GM12801 (cell line): ENCODE measurements around the gene NXF3.

Experiments
- TF ChIP-seq, protein P1 (sequence below): IDR thresholded peaks from one replicate; pipeline ENCODE4 v1.5.1; 2011; ENCODE audit warnings: control low read depth; ENCODE audit not compliant: insufficient read length; ENCODE audit errors: extremely low read depth

NXF3 gene, protein sequence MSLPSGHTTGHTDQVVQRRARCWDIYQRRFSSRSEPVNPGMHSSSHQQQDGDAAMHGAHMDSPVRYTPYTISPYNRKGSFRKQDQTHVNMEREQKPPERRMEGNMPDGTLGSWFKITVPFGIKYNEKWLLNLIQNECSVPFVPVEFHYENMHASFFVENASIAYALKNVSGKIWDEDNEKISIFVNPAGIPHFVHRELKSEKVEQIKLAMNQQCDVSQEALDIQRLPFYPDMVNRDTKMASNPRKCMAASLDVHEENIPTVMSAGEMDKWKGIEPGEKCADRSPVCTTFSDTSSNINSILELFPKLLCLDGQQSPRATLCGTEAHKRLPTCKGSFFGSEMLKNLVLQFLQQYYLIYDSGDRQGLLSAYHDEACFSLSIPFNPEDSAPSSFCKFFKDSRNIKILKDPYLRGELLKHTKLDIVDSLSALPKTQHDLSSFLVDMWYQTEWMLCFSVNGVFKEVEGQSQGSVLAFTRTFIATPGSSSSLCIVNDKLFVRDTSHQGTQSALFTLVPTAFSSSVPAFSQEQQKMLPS

DNA sequence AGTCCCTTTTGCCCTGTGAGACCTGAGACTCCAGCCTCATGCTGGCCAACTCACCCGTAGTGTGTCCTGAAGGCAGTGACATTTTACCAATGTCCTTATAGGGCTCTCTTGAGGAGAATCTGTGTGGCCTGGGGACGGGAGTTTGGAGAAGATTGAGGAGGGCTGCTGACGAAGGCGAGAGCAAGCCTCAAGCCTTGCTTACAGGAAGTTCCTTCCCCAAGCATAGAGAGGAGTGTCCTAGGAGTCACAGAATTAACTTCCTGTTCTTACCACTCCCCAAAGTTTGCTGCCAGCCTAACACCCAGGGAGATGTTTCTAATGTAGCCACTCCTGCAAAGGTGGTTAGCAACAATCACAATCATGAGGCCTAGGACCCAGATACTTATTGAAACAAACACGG lies at the start of gene NXF3:
Gene NXF3 (minus strand): TSS at position 202 of the 400 bp plus-strand sequence. CDS start 120 bp downstream, at position 82.
- TF ChIP-seq, protein P1, sequence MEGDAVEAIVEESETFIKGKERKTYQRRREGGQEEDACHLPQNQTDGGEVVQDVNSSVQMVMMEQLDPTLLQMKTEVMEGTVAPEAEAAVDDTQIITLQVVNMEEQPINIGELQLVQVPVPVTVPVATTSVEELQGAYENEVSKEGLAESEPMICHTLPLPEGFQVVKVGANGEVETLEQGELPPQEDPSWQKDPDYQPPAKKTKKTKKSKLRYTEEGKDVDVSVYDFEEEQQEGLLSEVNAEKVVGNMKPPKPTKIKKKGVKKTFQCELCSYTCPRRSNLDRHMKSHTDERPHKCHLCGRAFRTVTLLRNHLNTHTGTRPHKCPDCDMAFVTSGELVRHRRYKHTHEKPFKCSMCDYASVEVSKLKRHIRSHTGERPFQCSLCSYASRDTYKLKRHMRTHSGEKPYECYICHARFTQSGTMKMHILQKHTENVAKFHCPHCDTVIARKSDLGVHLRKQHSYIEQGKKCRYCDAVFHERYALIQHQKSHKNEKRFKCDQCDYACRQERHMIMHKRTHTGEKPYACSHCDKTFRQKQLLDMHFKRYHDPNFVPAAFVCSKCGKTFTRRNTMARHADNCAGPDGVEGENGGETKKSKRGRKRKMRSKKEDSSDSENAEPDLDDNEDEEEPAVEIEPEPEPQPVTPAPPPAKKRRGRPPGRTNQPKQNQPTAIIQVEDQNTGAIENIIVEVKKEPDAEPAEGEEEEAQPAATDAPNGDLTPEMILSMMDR, result no peak

DNA sequence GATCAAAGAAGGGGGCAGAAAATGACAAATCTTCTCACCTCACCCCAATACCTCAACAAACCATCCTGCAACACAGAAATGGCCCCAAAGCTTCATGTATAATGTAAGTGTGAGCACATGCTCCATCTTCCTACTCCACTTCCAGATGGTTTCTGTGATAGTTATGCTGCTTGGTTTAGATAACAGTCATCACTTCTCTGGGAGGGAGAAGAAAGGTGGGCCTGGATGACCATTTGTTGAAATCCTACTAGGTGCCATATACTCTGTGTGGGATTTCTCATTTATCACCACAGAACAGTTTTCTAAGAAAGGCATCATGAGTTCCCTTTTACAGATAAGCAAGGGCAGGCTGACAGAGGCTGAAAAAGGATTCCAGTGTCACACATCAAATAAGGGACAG lies 31.3 kb upstream of the NXF3 start:
- TF ChIP-seq, protein P1, result no peak

DNA sequence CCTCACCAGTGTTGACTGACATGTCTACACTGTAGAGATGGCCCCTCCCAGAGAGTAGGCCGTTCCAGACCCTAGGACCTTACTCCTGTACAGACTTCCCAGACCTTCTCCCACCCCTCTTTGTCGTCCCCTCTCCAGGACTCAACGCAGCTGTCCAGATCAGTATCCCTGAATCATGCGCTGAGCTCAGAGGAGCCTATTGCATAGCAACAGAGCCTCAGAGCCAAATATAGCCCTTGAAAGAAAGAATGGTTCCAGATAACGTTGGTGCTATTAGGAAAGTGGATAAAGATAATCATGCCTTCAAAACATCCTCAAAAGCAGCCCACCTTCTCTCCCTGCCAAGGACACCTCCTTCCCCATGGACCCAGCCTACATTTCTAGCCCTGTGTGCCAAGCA lies 27.8 kb upstream of the NXF3 start:
- TF ChIP-seq, protein P1, result no peak

DNA sequence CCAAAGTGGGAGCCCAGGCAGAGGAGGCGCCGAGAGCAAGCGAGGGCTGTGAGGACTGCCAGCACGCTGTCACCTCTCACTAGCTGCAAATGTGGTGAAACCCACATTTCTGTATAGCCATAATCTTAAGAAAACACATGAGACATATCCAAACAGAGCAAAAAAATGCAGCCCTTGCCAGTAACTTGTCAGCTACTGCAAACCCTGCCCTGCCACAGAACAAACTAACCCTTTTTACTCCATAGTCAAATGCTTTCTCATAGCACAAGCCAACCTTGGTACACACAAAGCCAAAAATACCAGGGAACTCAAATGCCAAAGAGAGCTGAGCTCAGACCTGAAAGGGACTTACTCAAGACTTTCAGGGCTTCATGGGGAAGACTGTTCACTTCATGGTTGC lies 14.9 kb upstream of the NXF3 start:
- TF ChIP-seq, protein P1, result no peak

DNA sequence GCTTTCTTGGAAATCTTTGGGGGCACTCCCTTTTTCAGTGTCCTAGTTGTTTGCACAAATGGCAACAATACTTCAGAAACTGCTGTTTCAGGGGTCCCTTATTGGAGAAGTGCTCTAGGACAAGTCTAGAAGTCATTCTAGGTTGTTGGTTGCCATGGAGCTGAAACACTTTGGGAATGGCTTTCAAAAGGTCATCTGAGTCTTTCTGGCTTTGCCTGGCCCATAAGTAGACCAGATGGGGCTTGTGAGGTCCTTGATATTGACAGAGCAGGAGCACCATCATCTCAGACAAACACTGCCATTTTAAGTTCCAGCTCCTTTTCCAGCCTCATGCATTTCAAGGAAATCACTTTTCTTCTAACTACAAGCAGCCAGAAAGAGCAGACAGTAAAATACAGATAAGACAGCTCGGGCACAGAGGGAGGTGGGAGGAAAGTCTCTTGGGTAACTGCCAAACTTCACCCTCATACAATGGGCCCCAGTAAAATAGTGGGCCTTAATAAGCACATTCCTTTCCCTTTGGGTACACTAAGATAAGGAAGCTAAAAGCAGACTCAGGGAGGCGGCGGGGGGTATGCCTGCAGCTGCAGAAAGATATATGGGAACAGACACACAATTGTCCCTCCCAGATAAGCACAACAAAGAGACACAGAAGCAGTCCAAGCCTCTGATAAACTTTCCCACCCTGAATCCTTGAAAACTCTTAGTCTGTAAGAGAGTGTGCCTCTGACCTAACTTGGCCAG lies 8.5 kb upstream of the NXF3 start:
- TF ChIP-seq, protein P1, result no peak

DNA sequence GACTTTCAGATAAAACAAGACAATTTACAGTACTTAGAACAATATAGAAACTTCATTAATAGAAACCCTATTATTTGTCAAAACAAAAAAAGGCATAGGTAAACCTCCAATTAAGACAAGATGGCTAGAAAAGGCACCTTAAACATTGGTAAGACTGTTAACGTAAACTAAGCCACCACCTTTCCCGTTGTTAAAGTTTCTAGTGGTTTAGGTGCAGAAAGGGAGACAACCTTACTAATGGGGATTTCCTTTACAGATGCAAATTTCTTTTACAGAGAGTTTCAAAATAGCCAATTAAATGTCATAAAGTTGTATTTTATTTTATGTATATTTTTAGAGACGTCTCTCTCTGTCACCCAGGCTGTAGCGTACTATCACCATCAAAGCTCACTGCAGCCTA lies 7.5 kb upstream of the NXF3 start:
- TF ChIP-seq, protein P1, result no peak

DNA sequence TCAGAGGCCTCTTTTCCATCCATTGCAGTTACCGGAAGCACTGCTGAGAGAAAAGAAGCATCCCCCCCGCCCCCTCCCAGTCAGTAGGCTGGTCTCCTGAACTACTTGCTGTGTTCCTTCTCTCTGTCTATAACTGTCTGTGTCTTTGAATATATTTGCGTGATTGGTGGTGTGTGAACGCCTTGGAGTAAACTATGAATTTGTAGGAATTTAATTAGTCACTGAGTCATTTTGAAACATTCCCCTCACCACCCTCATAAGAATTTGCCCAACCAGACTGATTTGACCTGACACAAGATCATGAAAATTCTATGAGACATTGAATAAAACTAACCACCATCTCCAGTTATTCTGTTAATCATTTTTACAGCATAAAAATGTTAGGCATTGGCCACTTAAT lies 6.7 kb upstream of the NXF3 start:
- TF ChIP-seq, protein P1, result no peak
